DND-41 (cell line): Measurements from ENCODE around the gene SHMT2.
A peak's percentile ranks its signal among the peaks of the same experiment; 100 is the strongest.

Source experiments
- ATAC-seq: fragments of 200-7000 bp; cut with Tn5 transposase; 3 replicates; pipeline ENCODE4 v1.9.1; 2021; ENCODE audit warnings: low read depth; ENCODE audit not compliant: insufficient read depth
- DNase-seq: peaks from one replicate; pipeline ENCODE4 v3.0.0-alpha.2; 2020
- H2AFZ ChIP-seq: 2 replicates; pipeline ENCODE4 v1.6.0; 2012; ENCODE audit warnings: low read depth, low read length
- H3K27ac ChIP-seq: 2 replicates; pipeline ENCODE4 v1.5.1; 2012; ENCODE audit warnings: low read length, inconsistent platforms
- H3K27me3 ChIP-seq: fragments of 200-600 bp; sonication (generic); 2 replicates; pipeline ENCODE4 v1.6.0; 2012; ENCODE audit warnings: low read length, mild to moderate bottlenecking, inconsistent platforms; ENCODE audit not compliant: insufficient read depth, poor library complexity
- H3K36me3 ChIP-seq: 2 replicates; pipeline ENCODE4 v1.5.1; 2012; ENCODE audit warnings: low read length, inconsistent platforms; ENCODE audit not compliant: insufficient read depth
- H3K4me1 ChIP-seq: 2 replicates; pipeline ENCODE4 v1.5.1; 2012; ENCODE audit warnings: mild to moderate bottlenecking, low read length; ENCODE audit not compliant: insufficient read depth
- H3K4me2 ChIP-seq: 2 replicates; pipeline ENCODE4 v1.6.0; 2012; ENCODE audit warnings: mild to moderate bottlenecking, moderate library complexity, low read length, inconsistent platforms; ENCODE audit not compliant: insufficient read depth
- H3K4me3 ChIP-seq, 2 experiments: fragments of 200-600 bp in 1 of 2; shearing (Covaris generic) in 1 of 2; 2 replicates each; pipeline ENCODE4 v1.5.1; 2012 to 2016; ENCODE audit warnings: inconsistent platforms in 2 of 2, low read length in 2 of 2, mild to moderate bottlenecking in 2 of 2, low read depth in 1 of 2, moderate library complexity in 1 of 2
- H3K79me2 ChIP-seq: 2 replicates; pipeline ENCODE4 v1.6.0; 2012; ENCODE audit warnings: low read length, inconsistent platforms; ENCODE audit not compliant: insufficient read depth
- H3K9ac ChIP-seq: 2 replicates; pipeline ENCODE4 v1.6.0; 2012; ENCODE audit warnings: low read depth, mild to moderate bottlenecking, inconsistent platforms, low read length, moderate library complexity
- H3K9me3 ChIP-seq: 2 replicates; pipeline ENCODE4 v1.5.1; 2012; ENCODE audit warnings: low read length, moderate library complexity, mild to moderate bottlenecking, inconsistent platforms; ENCODE audit not compliant: insufficient read depth, severe bottlenecking
- H4K20me1 ChIP-seq: 2 replicates; pipeline ENCODE4 v1.6.0; 2012; ENCODE audit warnings: low read length; ENCODE audit not compliant: insufficient read depth
- EZH2 ChIP-seq: IDR thresholded peaks from 3 replicates; pipeline ENCODE4 v1.6.1; 2012; ENCODE audit warnings: borderline replicate concordance, low read depth, mild to moderate bottlenecking, moderate library complexity, low read length, inconsistent platforms; ENCODE audit not compliant: severe bottlenecking
- TF ChIP-seq, protein P1 (sequence below): IDR thresholded peaks from 2 replicates; pipeline ENCODE4 v1.5.1; 2012; ENCODE audit warnings: borderline replicate concordance, low read length, moderate library complexity, mild to moderate bottlenecking; ENCODE audit not compliant: poor library complexity, severe bottlenecking; ENCODE audit errors: extremely low read depth

SHMT2 gene

DNA sequence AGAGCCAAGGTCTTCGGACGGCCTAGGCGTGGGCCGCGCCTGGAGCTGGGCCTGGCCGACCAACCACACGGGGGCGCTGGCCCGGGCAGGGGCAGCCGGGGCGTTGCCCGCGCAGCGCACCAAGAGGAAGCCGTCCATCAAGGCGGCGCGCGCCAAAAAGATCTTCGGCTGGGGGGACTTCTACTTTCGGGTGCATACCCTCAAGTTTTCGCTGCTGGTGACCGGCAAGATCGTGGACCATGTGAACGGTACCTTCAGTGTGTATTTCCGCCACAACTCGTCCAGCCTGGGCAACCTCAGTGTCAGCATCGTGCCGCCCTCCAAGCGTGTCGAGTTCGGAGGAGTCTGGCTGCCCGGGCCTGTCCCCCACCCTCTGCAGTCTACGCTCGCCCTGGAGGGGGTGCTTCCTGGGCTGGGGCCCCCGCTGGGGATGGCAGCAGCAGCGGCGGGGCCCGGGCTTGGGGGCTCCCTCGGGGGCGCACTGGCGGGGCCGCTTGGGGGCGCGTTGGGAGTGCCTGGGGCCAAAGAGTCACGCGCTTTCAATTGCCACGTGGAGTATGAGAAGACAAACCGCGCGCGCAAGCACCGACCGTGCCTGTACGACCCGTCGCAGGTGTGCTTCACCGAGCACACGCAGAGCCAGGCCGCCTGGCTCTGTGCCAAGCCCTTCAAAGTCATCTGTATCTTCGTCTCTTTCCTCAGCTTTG lies 4.4 kb upstream of the SHMT2 start:
- Histone ChIP-seq H3K4me2 (no peak overlapping the region), H3K4me1 (peaks cover 19% of the 10 kb centered on the region), H3K27me3 (peaks cover 23% of the 10 kb centered on the region), H3K4me3 (no peak overlapping the region), H3K27ac (no peak overlapping the region), H2AFZ (no peak overlapping the region), H3K9ac (no peak overlapping the region), H3K79me2 (peaks cover 7% of the 10 kb centered on the region), H3K36me3 (no peaks in the 10 kb centered on the region; the same call in 1 of the 2 replicates), H4K20me1 (peaks cover 13% of the 10 kb centered on the region; the same call in 1 of the 2 replicates), H3K9me3 (no peaks in the 10 kb centered on the region)
- ATAC-seq, result peak; percentile 34
- no peak for TF ChIP-seq EZH2
- TF ChIP-seq, protein P1, sequence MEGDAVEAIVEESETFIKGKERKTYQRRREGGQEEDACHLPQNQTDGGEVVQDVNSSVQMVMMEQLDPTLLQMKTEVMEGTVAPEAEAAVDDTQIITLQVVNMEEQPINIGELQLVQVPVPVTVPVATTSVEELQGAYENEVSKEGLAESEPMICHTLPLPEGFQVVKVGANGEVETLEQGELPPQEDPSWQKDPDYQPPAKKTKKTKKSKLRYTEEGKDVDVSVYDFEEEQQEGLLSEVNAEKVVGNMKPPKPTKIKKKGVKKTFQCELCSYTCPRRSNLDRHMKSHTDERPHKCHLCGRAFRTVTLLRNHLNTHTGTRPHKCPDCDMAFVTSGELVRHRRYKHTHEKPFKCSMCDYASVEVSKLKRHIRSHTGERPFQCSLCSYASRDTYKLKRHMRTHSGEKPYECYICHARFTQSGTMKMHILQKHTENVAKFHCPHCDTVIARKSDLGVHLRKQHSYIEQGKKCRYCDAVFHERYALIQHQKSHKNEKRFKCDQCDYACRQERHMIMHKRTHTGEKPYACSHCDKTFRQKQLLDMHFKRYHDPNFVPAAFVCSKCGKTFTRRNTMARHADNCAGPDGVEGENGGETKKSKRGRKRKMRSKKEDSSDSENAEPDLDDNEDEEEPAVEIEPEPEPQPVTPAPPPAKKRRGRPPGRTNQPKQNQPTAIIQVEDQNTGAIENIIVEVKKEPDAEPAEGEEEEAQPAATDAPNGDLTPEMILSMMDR, result peak; percentile 2
- DNase-seq, result peak; percentile 69

DNA sequence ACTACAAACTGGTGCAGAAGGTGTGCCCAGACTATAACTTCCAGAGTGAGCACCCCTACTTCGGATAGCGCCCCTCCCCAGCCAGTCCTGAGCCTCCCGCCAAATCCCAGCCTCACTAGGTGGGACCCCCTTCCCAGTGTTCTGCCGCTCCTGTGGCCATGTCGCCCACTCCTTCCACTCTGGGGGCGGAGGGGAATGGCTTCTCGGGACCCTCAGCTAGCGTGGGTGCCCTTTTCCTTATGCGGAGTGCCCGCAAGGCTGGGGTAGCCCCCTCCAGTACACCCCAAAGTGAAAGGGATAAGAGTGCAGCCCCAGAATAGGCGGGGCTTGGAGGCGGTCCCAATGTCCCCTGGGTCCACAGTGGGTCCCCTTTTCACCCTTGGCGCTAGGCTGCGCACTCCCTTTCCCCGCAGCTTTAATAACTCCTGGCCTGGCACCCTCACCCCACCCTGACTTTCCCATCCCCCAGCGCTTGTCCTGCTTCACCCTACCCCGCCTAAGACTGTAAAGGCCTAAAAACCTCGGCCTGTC lies 3.8 kb upstream of the SHMT2 start:
- H3K27ac ChIP-seq, result no peak overlapping the region

DNA sequence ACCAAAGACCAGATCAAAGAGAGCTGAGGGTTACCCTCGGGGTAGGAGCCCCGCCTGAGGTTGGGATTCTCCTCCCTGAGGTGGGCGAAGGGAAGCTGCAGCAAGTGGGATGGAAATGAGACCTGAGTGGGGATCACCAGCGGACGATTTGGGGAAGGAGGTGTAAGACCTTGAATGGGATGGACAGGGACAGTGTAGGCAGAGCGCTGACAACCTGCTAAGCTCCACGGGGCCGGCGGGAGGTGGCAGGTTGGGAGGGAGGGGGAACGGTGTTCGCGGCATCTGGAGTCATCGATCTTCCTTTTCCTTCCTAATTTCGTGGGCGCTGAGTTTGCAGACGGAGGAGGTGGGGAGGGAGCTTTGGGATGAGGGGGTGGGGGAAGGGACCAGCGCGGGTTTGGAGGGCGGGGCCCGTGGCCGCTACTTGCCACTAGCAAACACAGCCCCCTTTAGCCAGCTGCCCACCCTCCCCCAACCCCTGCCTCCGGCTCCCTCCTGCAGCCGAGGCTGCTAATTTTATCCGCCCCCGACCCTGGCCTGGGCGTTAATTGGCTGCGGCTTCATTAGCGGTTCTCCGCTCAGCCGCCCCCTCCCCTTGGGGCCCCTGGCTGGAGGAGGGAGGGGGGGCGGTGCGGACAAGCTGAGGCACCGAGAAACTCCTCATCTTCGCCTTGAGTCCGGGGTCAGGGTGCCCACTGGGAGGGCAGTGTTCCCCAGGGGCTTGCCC lies 2.8 kb upstream of the SHMT2 start:
- H3K27ac ChIP-seq, result no peak overlapping the region
- peaks cover 10% of the 10 kb centered on the region for H3K27me3 ChIP-seq
- H3K4me1 ChIP-seq, result peaks cover 35% of the 10 kb centered on the region
- H3K36me3 ChIP-seq, result peaks cover 13% of the 10 kb centered on the region
- no peak for DNase-seq
- H3K4me2 ChIP-seq, result no peak overlapping the region
- no peak overlapping the region for H3K4me3 ChIP-seq
- TF ChIP-seq EZH2, result no peak
- TF ChIP-seq, protein P1, result no peak
- H3K9me3 ChIP-seq, result no peaks in the 10 kb centered on the region
- peaks cover 23% of the 10 kb centered on the region for H3K79me2 ChIP-seq
- H3K9ac ChIP-seq, result no peak overlapping the region
- no peak for ATAC-seq
- peaks cover 23% of the 10 kb centered on the region for H4K20me1 ChIP-seq
- no peak overlapping the region for H2AFZ ChIP-seq

More for the DNA sequence above, 3.8 kb upstream of the SHMT2 start:
- Histone ChIP-seq H3K79me2 (peaks cover 13% of the 10 kb centered on the region), H3K36me3 (peaks cover 3% of the 10 kb centered on the region), H3K4me3 (no peak overlapping the region), H3K4me2 (no peak overlapping the region), H3K9me3 (no peaks in the 10 kb centered on the region), H3K9ac (no peak overlapping the region), H2AFZ (no peak overlapping the region), H4K20me1 (peaks cover 18% of the 10 kb centered on the region), H3K4me1 (peaks cover 25% of the 10 kb centered on the region), H3K27me3 (peaks cover 20% of the 10 kb centered on the region)
- ATAC-seq, result no peak
- no peak for DNase-seq
- TF ChIP-seq, protein P1, result no peak
- no peak for TF ChIP-seq EZH2
